ENCODE measurements around the gene CRADD.

- TF ChIP-seq CTCF (IDR thresholded peaks at IDR 0.05): no peak
- no peak for TF ChIP-seq POLR2A (IDR thresholded peaks at IDR 0.05)
These were observed 180.2 kb downstream of the CRADD start for GRCh38 chr12:93857279-93857938.

All from thyroid gland (tissue), 4 donors.